Upper lobe of left lung (tissue), 4 donors: ENCODE results near the gene TSPYL4.

Experiments used
- CTCF ChIP-seq, 6 experiments: fragments of 450-650 bp in 4 of 6; fragments of 200-600 bp in 2 of 6; sonication (generic) in 2 of 6; IDR thresholded peaks; one replicate each; pipeline ENCODE4 v1.5.1; 2016 to 2019; ENCODE audit warnings: antibody characterized with exemption in 6 of 6
- EP300 ChIP-seq, 4 donors: sonication (generic); formaldehyde crosslinking; IDR thresholded peaks; one replicate each; pipeline ENCODE4 v1.5.1; 2017; ENCODE audit warnings: antibody characterized with exemption in 4 of 4, control low read depth in 2 of 4
- POLR2A ChIP-seq, 4 donors: fragments of 450-650 bp; IDR thresholded peaks; one replicate each; pipeline ENCODE4 v1.5.1; 2016 to 2017; ENCODE audit warnings: antibody characterized with exemption in 4 of 4, mild to moderate bottlenecking in 2 of 4

- TF ChIP-seq CTCF (IDR thresholded peaks at IDR 0.05), result no peak
- TF ChIP-seq POLR2A (IDR thresholded peaks at IDR 0.05), result no peak
- no peak for TF ChIP-seq EP300 (IDR thresholded peaks at IDR 0.05)
These were observed 45.7 kb downstream of the TSPYL4 start for GRCh38 chr6:116208056-116208785.
